Measurements from ENCODE around the gene IL3RA. TPM values are rescaled to one million over a fixed set of nuclear protein-coding genes. Genes with fewer than 3 reads are reported as not detected.
"Not testable (repeated sequence)": the region's sequence is repeated elsewhere in the genome, so short reads cannot be mapped to it uniquely, and the experiment has no call there.

Gene IL3RA
- total RNA-seq, 5 donors from 2014 or later (not counting 1 experiment from before 2014, with no cell fraction given): 0.16 to 0.75 (median 0.35) TPM

DNA sequence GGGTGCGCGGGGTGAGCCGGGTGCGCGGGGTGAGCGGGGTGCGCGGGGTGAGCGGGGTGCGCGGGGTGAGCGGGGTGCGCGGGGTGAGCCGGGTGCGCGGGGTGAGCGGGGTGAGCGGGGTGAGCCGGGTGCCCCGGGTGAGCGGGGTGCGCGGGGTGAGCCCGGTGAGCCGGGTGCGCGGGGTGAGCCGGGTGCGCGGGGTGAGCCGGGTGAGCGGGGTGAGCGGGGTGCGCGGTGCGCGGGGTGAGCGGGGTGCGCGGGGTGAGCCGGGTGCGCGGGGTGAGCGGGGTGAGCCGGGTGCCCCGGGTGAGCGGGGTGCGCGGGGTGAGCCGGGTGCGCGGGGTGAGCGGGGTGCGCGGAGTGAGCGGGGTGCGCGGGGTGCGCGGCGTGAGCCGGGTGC, 29.8 kb downstream of the IL3RA start:
- H3K36me3 Mint-ChIP-seq: peaks cover 13% of the 10 kb centered on the region
- POLR2A ChIA-PET, H3K27me3 Mint-ChIP-seq: not testable (repeated sequence)

GRCh38 chrX:1368385-1368698, 31.8 kb downstream of the IL3RA start:
- Histone ChIP-seq H3K4me3 (ENCODE audit: control insufficient read depth in 1 of 2, extremely low read depth in 1 of 2, low read length in 1 of 2) (no peak overlapping the region), H3K4me1 (ENCODE audit: control insufficient read depth in 1 of 2, extremely low read depth in 1 of 2, insufficient read depth in 2 of 2, low read length in 2 of 2) (no peaks in the 10 kb centered on the region), H3K36me3 (ENCODE audit: control insufficient read depth in 2 of 2, extremely low read depth in 1 of 2, insufficient read depth in 1 of 2, low read length in 1 of 2) (peaks cover 2 to 4% of the 10 kb centered on the region in 2 donors), H3K9me3 (no peaks in the 10 kb centered on the region), H3K27me3 (replicated peaks in 1 of 2; ENCODE audit: control insufficient read depth in 2 of 2, extremely low read depth in 1 of 2, insufficient read depth in 2 of 2, low read length in 1 of 2) (no peaks in the 10 kb centered on the region), H3K27ac (ENCODE audit: low read length) (no peak overlapping the region)
- Mint-ChIP-seq H3K27ac (no peak overlapping the region), H3K27me3 (no peaks in the 10 kb centered on the region), H3K36me3 (peaks cover 3% of the 10 kb centered on the region), H3K4me1 (no peaks in the 10 kb centered on the region), H3K9me3 (no peaks in the 10 kb centered on the region), H3K4me3 (no peak overlapping the region)
- WGBS (ENCODE audit: insufficient coverage): 88% methylated on average over 3 of the region's 4 CpGs
- no peak for ATAC-seq (replicated peaks in 1 of 4)
- POLR2A ChIA-PET: no interaction called here
- no peak for DNase-seq
- CTCF ChIA-PET: no interaction called here

More for the DNA sequence above, 29.8 kb downstream of the IL3RA start:
- DNase-seq; CTCF ChIA-PET; H3K27ac Mint-ChIP-seq; H3K4me3 ChIP-seq (ENCODE audit: control insufficient read depth in 1 of 2, extremely low read depth in 1 of 2, low read length in 1 of 2); H3K36me3 ChIP-seq (ENCODE audit: control insufficient read depth in 2 of 2, extremely low read depth in 1 of 2, insufficient read depth in 1 of 2, low read length in 1 of 2); H3K27me3 ChIP-seq (replicated peaks in 1 of 2; ENCODE audit: control insufficient read depth in 2 of 2, extremely low read depth in 1 of 2, insufficient read depth in 2 of 2, low read length in 1 of 2); H3K4me1 ChIP-seq (ENCODE audit: control insufficient read depth in 1 of 2, extremely low read depth in 1 of 2, insufficient read depth in 2 of 2, low read length in 2 of 2); H3K9me3 Mint-ChIP-seq; ATAC-seq (replicated peaks in 1 of 4); H3K27ac ChIP-seq (ENCODE audit: low read length); H3K9me3 ChIP-seq; H3K4me3 Mint-ChIP-seq; H3K4me1 Mint-ChIP-seq: not testable (repeated sequence)
- WGBS (ENCODE audit: insufficient coverage): no CpG with 5 or more reads among the region's 63 CpGs

- H3K4me3 Mint-ChIP-seq: no peak overlapping the region
- Histone ChIP-seq H3K36me3 (ENCODE audit: control insufficient read depth in 2 of 2, extremely low read depth in 1 of 2, insufficient read depth in 1 of 2, low read length in 1 of 2) (peaks cover 2 to 4% of the 10 kb centered on the region in 2 donors), H3K4me1 (ENCODE audit: control insufficient read depth in 1 of 2, extremely low read depth in 1 of 2, insufficient read depth in 2 of 2, low read length in 2 of 2) (peaks cover 0 to 10% of the 10 kb centered on the region in 2 experiments), H3K4me3 (ENCODE audit: control insufficient read depth in 1 of 2, extremely low read depth in 1 of 2, low read length in 1 of 2) (no peak overlapping the region), H3K27ac (ENCODE audit: low read length) (no peak overlapping the region), H3K9me3 (no peaks in the 10 kb centered on the region), H3K27me3 (replicated peaks in 1 of 2; ENCODE audit: control insufficient read depth in 2 of 2, extremely low read depth in 1 of 2, insufficient read depth in 2 of 2, low read length in 1 of 2) (no peaks in the 10 kb centered on the region)
- 96% methylated on average over 18 of the region's 24 CpGs for WGBS (ENCODE audit: insufficient coverage)
- no peaks in the 10 kb centered on the region for H3K27me3 Mint-ChIP-seq
- ATAC-seq (replicated peaks in 1 of 4) (no peak), DNase-seq (peak in 1 of 35 experiments; percentile 11)
- H3K36me3 Mint-ChIP-seq: no peaks in the 10 kb centered on the region
- H3K9me3 Mint-ChIP-seq: no peaks in the 10 kb centered on the region
- POLR2A ChIA-PET: no interaction called here
- CTCF ChIA-PET: no interaction called here
- H3K27ac Mint-ChIP-seq: no peak overlapping the region
- peaks cover 0 to 4% (median 2%) of the 10 kb centered on the region in 3 donors for H3K4me1 Mint-ChIP-seq
Observed at GRCh38 chrX:1378306-1378759, 41.7 kb downstream of the IL3RA start.

GRCh38 chrX:1380672-1381233, 44.2 kb downstream of the IL3RA start:
- H3K9me3 Mint-ChIP-seq: no peaks in the 10 kb centered on the region
- ChIA-PET CTCF (no interaction called here), POLR2A (no interaction called here)
- no peaks in the 10 kb centered on the region for H3K9me3 ChIP-seq
- no peaks in the 10 kb centered on the region for H3K27me3 Mint-ChIP-seq
- no peak overlapping the region for H3K27ac Mint-ChIP-seq
- peaks cover 8 to 16% of the 10 kb centered on the region in 2 donors for H3K36me3 ChIP-seq (ENCODE audit: control insufficient read depth in 2 of 2, extremely low read depth in 1 of 2, insufficient read depth in 1 of 2, low read length in 1 of 2)
- no peak overlapping the region for H3K27ac ChIP-seq (ENCODE audit: low read length)
- H3K36me3 Mint-ChIP-seq: peaks cover 16% of the 10 kb centered on the region
- H3K27me3 ChIP-seq (replicated peaks in 1 of 2; ENCODE audit: control insufficient read depth in 2 of 2, extremely low read depth in 1 of 2, insufficient read depth in 2 of 2, low read length in 1 of 2): no peaks in the 10 kb centered on the region
- H3K4me3 Mint-ChIP-seq: no peak overlapping the region
- ATAC-seq (replicated peaks in 1 of 4) (peak in 2 of 4 experiments; percentile 5 to 23), DNase-seq (no peak)
- no peak overlapping the region for H3K4me3 ChIP-seq (ENCODE audit: control insufficient read depth in 1 of 2, extremely low read depth in 1 of 2, low read length in 1 of 2)
- H3K4me1 ChIP-seq (ENCODE audit: control insufficient read depth in 1 of 2, extremely low read depth in 1 of 2, insufficient read depth in 2 of 2, low read length in 2 of 2): peaks cover 0 to 10% of the 10 kb centered on the region in 2 experiments
- WGBS (ENCODE audit: insufficient coverage): 89% methylated on average over 16 of the region's 20 CpGs
- H3K4me1 Mint-ChIP-seq: peaks cover 0 to 4% (median 2%) of the 10 kb centered on the region in 3 donors

DNA sequence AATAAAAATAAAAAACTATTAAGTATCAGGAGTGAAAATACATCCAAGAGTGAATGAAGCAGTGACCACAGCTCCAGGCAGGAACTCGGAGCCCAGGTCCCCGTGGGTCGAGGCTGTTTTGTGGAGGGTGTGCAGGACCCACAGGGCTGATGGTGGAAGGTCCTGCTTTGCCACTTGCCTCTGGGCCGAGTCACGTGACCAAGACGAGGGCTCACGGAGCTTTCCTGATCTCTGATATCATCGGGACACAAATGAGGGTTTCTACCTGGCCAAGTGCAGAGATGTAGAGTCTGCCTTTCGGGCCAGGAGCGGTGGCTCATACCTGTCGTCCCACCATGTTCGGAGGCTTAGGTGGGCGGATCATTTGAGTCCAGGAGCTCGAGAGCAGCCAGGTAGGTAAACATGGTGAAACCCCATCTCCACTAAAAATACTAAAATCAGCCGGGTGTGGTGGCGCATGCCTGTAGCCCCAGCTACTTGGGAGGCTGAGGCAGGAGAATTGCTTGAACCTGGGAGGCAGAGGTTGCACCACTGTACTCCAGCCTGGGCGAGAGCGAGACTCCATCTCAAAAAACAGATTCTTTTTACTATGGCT, 48.2 kb downstream of the IL3RA start:
- no peak overlapping the region for H3K4me3 ChIP-seq (ENCODE audit: control insufficient read depth in 1 of 2, extremely low read depth in 1 of 2, low read length in 1 of 2)
- ATAC-seq (replicated peaks in 1 of 4) (peak in 2 of 4 experiments; percentile 4 to 6), DNase-seq (peak in 1 of 35 experiments; percentile 22)
- POLR2A ChIA-PET: no interaction called here
- Mint-ChIP-seq H3K4me3 (no peak overlapping the region), H3K9me3 (no peaks in the 10 kb centered on the region), H3K4me1 (peaks cover 20 to 27% (median 25%) of the 10 kb centered on the region in 3 donors), H3K27ac (no peak overlapping the region), H3K36me3 (peaks cover 44% of the 10 kb centered on the region), H3K27me3 (no peaks in the 10 kb centered on the region)
- peaks cover 39 to 56% of the 10 kb centered on the region in 2 donors for H3K36me3 ChIP-seq (ENCODE audit: control insufficient read depth in 2 of 2, extremely low read depth in 1 of 2, insufficient read depth in 1 of 2, low read length in 1 of 2)
- no peak overlapping the region for H3K27ac ChIP-seq (ENCODE audit: low read length)
- CTCF ChIA-PET: no interaction called here
- no peaks in the 10 kb centered on the region for H3K9me3 ChIP-seq
- no peaks in the 10 kb centered on the region for H3K27me3 ChIP-seq (replicated peaks in 1 of 2; ENCODE audit: control insufficient read depth in 2 of 2, extremely low read depth in 1 of 2, insufficient read depth in 2 of 2, low read length in 1 of 2)
- peaks cover 5 to 25% of the 10 kb centered on the region in 2 experiments for H3K4me1 ChIP-seq (ENCODE audit: control insufficient read depth in 1 of 2, extremely low read depth in 1 of 2, insufficient read depth in 2 of 2, low read length in 2 of 2)
- 94% methylated on average over 11 of the region's 18 CpGs for WGBS (ENCODE audit: insufficient coverage)

GRCh38 chrX:1385253-1386223, 49.0 kb downstream of the IL3RA start:
- Histone ChIP-seq H3K27ac (ENCODE audit: low read length) (no peak overlapping the region), H3K36me3 (ENCODE audit: control insufficient read depth in 2 of 2, extremely low read depth in 1 of 2, insufficient read depth in 1 of 2, low read length in 1 of 2) (peaks cover 39 to 62% of the 10 kb centered on the region in 2 donors), H3K4me3 (ENCODE audit: control insufficient read depth in 1 of 2, extremely low read depth in 1 of 2, low read length in 1 of 2) (no peak overlapping the region), H3K4me1 (ENCODE audit: control insufficient read depth in 1 of 2, extremely low read depth in 1 of 2, insufficient read depth in 2 of 2, low read length in 2 of 2) (peaks cover 8 to 29% of the 10 kb centered on the region in 2 experiments), H3K9me3 (no peaks in the 10 kb centered on the region), H3K27me3 (replicated peaks in 1 of 2; ENCODE audit: control insufficient read depth in 2 of 2, extremely low read depth in 1 of 2, insufficient read depth in 2 of 2, low read length in 1 of 2) (no peaks in the 10 kb centered on the region)
- Mint-ChIP-seq H3K27me3 (no peaks in the 10 kb centered on the region), H3K4me1 (peaks cover 20 to 29% (median 28%) of the 10 kb centered on the region in 3 donors), H3K27ac (no peak overlapping the region), H3K36me3 (peaks cover 44% of the 10 kb centered on the region), H3K4me3 (no peak overlapping the region), H3K9me3 (no peaks in the 10 kb centered on the region)
- ChIA-PET CTCF (no interaction called here), POLR2A (no interaction called here)
- DNase-seq (peak in 2 of 35 experiments; percentile 9 to 23), ATAC-seq (replicated peaks in 1 of 4) (peak in 1 of 4 experiments; percentile 11)
- WGBS (ENCODE audit: insufficient coverage): 95% methylated on average over 32 of the region's 36 CpGs

Measured in T-cell (primary cell).